DOHH2 (cell line): ENCODE data around the gene NEAT1.

ENCODE experiments used
- CTCF ChIP-seq: fragments of 200-600 bp; sonication (generic); IDR thresholded peaks from one replicate; pipeline ENCODE4 v1.5.1; 2014; ENCODE audit warnings: antibody characterized with exemption, mild to moderate bottlenecking, low read depth, low read length; ENCODE audit not compliant: poor library complexity, severe bottlenecking
- EZH2phosphoT487 ChIP-seq: fragments of 200-600 bp; sonication (generic); IDR thresholded peaks from 2 replicates; pipeline ENCODE4 v1.6.1; 2017; ENCODE audit warnings: borderline replicate concordance, mild to moderate bottlenecking, antibody characterized with exemption, low read length, moderate library complexity, mixed read lengths

DNA sequence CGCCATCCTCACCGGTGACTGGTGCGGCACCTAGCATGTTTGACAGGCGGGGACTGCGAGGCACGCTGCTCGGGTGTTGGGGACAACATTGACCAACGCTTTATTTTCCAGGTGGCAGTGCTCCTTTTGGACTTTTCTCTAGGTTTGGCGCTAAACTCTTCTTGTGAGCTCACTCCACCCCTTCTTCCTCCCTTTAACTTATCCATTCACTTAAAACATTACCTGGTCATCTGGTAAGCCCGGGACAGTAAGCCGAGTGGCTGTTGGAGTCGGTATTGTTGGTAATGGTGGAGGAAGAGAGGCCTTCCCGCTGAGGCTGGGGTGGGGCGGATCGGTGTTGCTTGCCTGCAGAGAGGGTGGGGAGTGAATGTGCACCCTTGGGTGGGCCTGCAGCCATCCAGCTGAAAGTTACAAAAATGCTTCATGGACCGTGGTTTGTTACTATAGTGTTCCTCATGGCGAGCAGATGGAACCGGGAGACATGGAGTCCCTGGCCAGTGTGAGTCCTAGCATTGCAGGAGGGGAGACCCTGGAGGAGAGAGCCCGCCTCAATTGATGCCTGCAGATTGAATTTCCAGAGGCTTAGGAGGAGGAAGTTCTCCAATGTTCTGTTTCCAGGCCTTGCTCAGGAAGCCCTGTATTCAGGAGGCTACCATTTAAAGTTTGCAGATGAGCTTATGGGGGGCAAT is 1.1 kb downstream of the NEAT1 start:
- no peak for TF ChIP-seq CTCF
- no peak for TF ChIP-seq EZH2phosphoT487
